SU-DHL-6 (cell line): ENCODE measurements around the gene C10orf95.
"Not testable (repeated sequence)": the region's sequence is repeated elsewhere in the genome, so short reads cannot be mapped to it uniquely, and the experiment has no call there.

Experiments
- H2AFZ ChIP-seq: fragments of 200-600 bp; sonication (generic); 2 replicates; pipeline ENCODE4 v1.6.1; 2014; ENCODE audit warnings: low read depth, mild to moderate bottlenecking, moderate library complexity, mixed read lengths, antibody characterized with exemption, low read length; ENCODE audit not compliant: severe bottlenecking
- H3F3A ChIP-seq: fragments of 200-600 bp; shearing (Covaris generic); 2 replicates; pipeline ENCODE4 v1.6.0; 2016; ENCODE audit warnings: antibody characterized with exemption, mild to moderate bottlenecking; ENCODE audit not compliant: insufficient read depth
- H3K27ac ChIP-seq: fragments of 200-600 bp; sonication (generic); 2 replicates; pipeline ENCODE4 v1.5.1; 2016; ENCODE audit warnings: low read depth, mild to moderate bottlenecking, low read length, moderate library complexity, mixed read lengths
- H3K27me3 ChIP-seq: fragments of 200-600 bp; sonication (generic), shearing (Covaris generic); 2 replicates; pipeline ENCODE4 v1.6.0; 2014; ENCODE audit warnings: mild to moderate bottlenecking, low read length
- H3K36me3 ChIP-seq: fragments of 200-600 bp; sonication (generic); 2 replicates; pipeline ENCODE4 v1.6.1; 2014; ENCODE audit warnings: mild to moderate bottlenecking, low read length, mixed read lengths
- H3K4me2 ChIP-seq: fragments of 300-600, 200-600 bp; shearing (Covaris generic), sonication (generic); 2 replicates; pipeline ENCODE4 v1.6.0; 2014; ENCODE audit warnings: low read length, low read depth, mild to moderate bottlenecking; ENCODE audit not compliant: poor library complexity, severe bottlenecking
- H3K4me3 ChIP-seq: fragments of 200-600 bp; sonication (generic); 2 replicates; pipeline ENCODE4 v1.5.1; 2014; ENCODE audit warnings: antibody characterized with exemption, low read length, mild to moderate bottlenecking, mixed read lengths; ENCODE audit not compliant: insufficient read depth, poor library complexity, severe bottlenecking
- H3K79me2 ChIP-seq: fragments of 200-600 bp; sonication (generic); 2 replicates; pipeline ENCODE4 v1.6.1; 2014; ENCODE audit warnings: mild to moderate bottlenecking, low read length, moderate library complexity; ENCODE audit not compliant: insufficient read depth
- H3K9ac ChIP-seq: fragments of 200-600 bp; sonication (generic); 2 replicates; pipeline ENCODE4 v1.7.0; 2014; ENCODE audit warnings: mild to moderate bottlenecking, low read length
- H3K9me2 ChIP-seq: fragments of 200-600 bp; sonication (generic); replicated peaks from 2 replicates; pipeline ENCODE4 v1.6.1; 2014; ENCODE audit warnings: low read length; ENCODE audit not compliant: insufficient read depth
- H3K9me3 ChIP-seq: fragments of 200-600 bp; sonication (generic); 2 replicates; pipeline ENCODE4 v1.6.1; 2014; ENCODE audit warnings: low read length, mixed read lengths; ENCODE audit not compliant: insufficient read depth
- H4K20me1 ChIP-seq: fragments of 200-600 bp; sonication (generic); 2 replicates; pipeline ENCODE4 v1.6.1; 2014; ENCODE audit warnings: low read depth, mild to moderate bottlenecking, antibody characterized with exemption, low read length, moderate library complexity, mixed read lengths
- CTCF ChIP-seq: fragments of 200-600 bp; sonication (generic); IDR thresholded peaks from one replicate; pipeline ENCODE4 v1.5.1; 2017; ENCODE audit warnings: antibody characterized with exemption, mild to moderate bottlenecking, low read length, moderate library complexity; ENCODE audit not compliant: insufficient read depth, poor library complexity, severe bottlenecking
- EZH2phosphoT487 ChIP-seq: fragments of 200-600 bp; sonication (generic), shearing (Covaris generic); conservative IDR thresholded peaks from 2 replicates; pipeline ENCODE4 v1.6.1; 2018; ENCODE audit warnings: mild to moderate bottlenecking, antibody characterized with exemption, low read length, moderate library complexity, mixed read lengths

Gene C10orf95

GRCh38 chr10:102451105-102451969 lies at the start of gene C10orf95:
Gene C10orf95, minus strand, starts transcription at chr10:102451543. Its CDS starts 450 bp downstream, at chr10:102451093.
- no peaks in the 10 kb centered on the region for H3K9me2 ChIP-seq
- no peaks in the 10 kb centered on the region for H4K20me1 ChIP-seq
- H3K27ac ChIP-seq = peak within 1 kb of the TSS; percentile 85
- H3K36me3 ChIP-seq = no peaks in the 10 kb centered on the region; the same call in 1 of the 2 replicates
- H3K4me2 ChIP-seq = peak within 1 kb of the TSS; percentile 94
- TF ChIP-seq EZH2phosphoT487 (no peak), CTCF (no peak)
- peaks cover 26% of the 10 kb centered on the region for H3K79me2 ChIP-seq
- peak within 1 kb of the TSS; percentile 91 for H3K4me3 ChIP-seq
- no peaks in the 10 kb centered on the region for H3K9me3 ChIP-seq
- H2AFZ ChIP-seq = no peak within 1 kb of the TSS
- no peaks in the 10 kb centered on the region for H3K27me3 ChIP-seq
- peak within 1 kb of the TSS; percentile 97 for H3K9ac ChIP-seq
- peaks cover 8% of the 10 kb centered on the region; the same call in 1 of the 2 replicates for H3F3A ChIP-seq

GRCh38 chr10:102500686-102501085 lies 49.3 kb upstream of the C10orf95 start:
- Histone ChIP-seq H3K4me2 (peak overlapping the region; percentile 92), H3K79me2 (peaks cover 58% of the 10 kb centered on the region), H3K9ac (peak overlapping the region; percentile 76; the same call in 1 of the 2 replicates)
- not testable (repeated sequence) for H4K20me1 ChIP-seq, H2AFZ ChIP-seq, H3K27ac ChIP-seq, H3F3A ChIP-seq, H3K9me3 ChIP-seq, H3K27me3 ChIP-seq, H3K9me2 ChIP-seq, H3K36me3 ChIP-seq, H3K4me3 ChIP-seq

GRCh38 chr10:102499356-102499755 lies 48.0 kb upstream of the C10orf95 start:
- Histone ChIP-seq H2AFZ (no peak overlapping the region), H3K9me3 (no peaks in the 10 kb centered on the region), H3K9ac (no peak overlapping the region), H3K4me2 (no peak overlapping the region), H3K79me2 (peaks cover 69% of the 10 kb centered on the region), H3F3A (peaks cover 7% of the 10 kb centered on the region), H4K20me1 (peaks cover 8% of the 10 kb centered on the region; the same call in 1 of the 2 replicates), H3K27me3 (no peaks in the 10 kb centered on the region), H3K36me3 (no peaks in the 10 kb centered on the region), H3K4me3 (no peak overlapping the region), H3K27ac (no peak overlapping the region), H3K9me2 (no peaks in the 10 kb centered on the region)
- TF ChIP-seq EZH2phosphoT487 = no peak
- no peak for TF ChIP-seq CTCF

GRCh38 chr10:102497545-102497944 lies 46.2 kb upstream of the C10orf95 start:
- Histone ChIP-seq H3K9me3 (no peaks in the 10 kb centered on the region), H3F3A (no peaks in the 10 kb centered on the region), H3K4me3 (no peak overlapping the region), H3K4me2 (no peak overlapping the region), H3K9me2 (no peaks in the 10 kb centered on the region), H2AFZ (no peak overlapping the region), H3K36me3 (no peaks in the 10 kb centered on the region), H3K79me2 (peaks cover 87% of the 10 kb centered on the region), H3K27me3 (no peaks in the 10 kb centered on the region), H3K27ac (no peak overlapping the region), H3K9ac (no peak overlapping the region), H4K20me1 (peaks cover 8% of the 10 kb centered on the region; the same call in 1 of the 2 replicates)
- TF ChIP-seq EZH2phosphoT487 (no peak), CTCF (no peak)
